Spleen (tissue), 11 donors: ENCODE measurements around the gene LTBP2. TPM values are rescaled to one million over a fixed set of nuclear protein-coding genes. Genes with fewer than 3 reads are reported as not detected.

ENCODE experiments used
- DNase-seq: peaks from one replicate; pipeline ENCODE4 v3.0.0-alpha.2; 2020
- H3K27ac ChIP-seq, 8 donors: fragments of 200-600 bp; sonication (generic) in 7 of 8; 1 replicate in 4 of 8; 2 replicates in 4 of 8; pipeline versions ENCODE4 v1.5.0 to v1.8.0; 2016 to 2021; ENCODE audit warnings: inconsistent platforms in 4 of 8, mild to moderate bottlenecking in 4 of 8, moderate library complexity in 1 of 8
- H3K27me3 ChIP-seq, 7 donors: fragments of 200-600 bp; sonication (generic) in 6 of 7; replicated peaks in 1 of 7; 1 replicate in 4 of 7; 2 replicates in 3 of 7; pipeline versions ENCODE4 v1.5.0 to v1.8.0; 2016 to 2021; ENCODE audit warnings: inconsistent platforms in 3 of 7, mild to moderate bottlenecking in 1 of 7
- H3K36me3 ChIP-seq, 6 donors: fragments of 200-600 bp; sonication (generic) in 5 of 6; 1 replicate in 4 of 6; 2 replicates in 2 of 6; pipeline versions ENCODE4 v1.5.0 to v1.8.0; 2016 to 2021; ENCODE audit warnings: inconsistent platforms in 2 of 6
- H3K4me1 ChIP-seq, 6 donors: fragments of 200-600 bp; sonication (generic) in 5 of 6; 1 replicate in 3 of 6; 2 replicates in 3 of 6; pipeline versions ENCODE4 v1.5.0 to v1.8.0; 2016 to 2021; ENCODE audit warnings: inconsistent platforms in 3 of 6
- H3K4me3 ChIP-seq, 8 donors: fragments of 200-600 bp; sonication (generic) in 7 of 8; 1 replicate in 4 of 8; 2 replicates in 4 of 8; pipeline versions ENCODE4 v1.5.0 to v1.8.0; 2016 to 2021; ENCODE audit warnings: inconsistent platforms in 4 of 8, mild to moderate bottlenecking in 4 of 8, moderate library complexity in 2 of 8
- H3K9me3 ChIP-seq, 8 donors: fragments of 200-600 bp; sonication (generic) in 7 of 8; 1 replicate in 4 of 8; 2 replicates in 4 of 8; pipeline versions ENCODE4 v1.5.0 to v1.8.0; 2016 to 2021; ENCODE audit warnings: inconsistent platforms in 4 of 8
- POLR2A ChIP-seq, 3 donors: fragments of 450-650 bp; IDR thresholded peaks; one replicate each; pipeline ENCODE4 v1.5.1; 2017; ENCODE audit warnings: antibody characterized with exemption in 3 of 3, mild to moderate bottlenecking in 1 of 3
- POLR2AphosphoS5 ChIP-seq, 3 donors: sonication (generic); formaldehyde crosslinking; IDR thresholded peaks; one replicate each; pipeline ENCODE4 v1.5.1; 2017; ENCODE audit warnings: antibody characterized with exemption in 3 of 3
- whole genome bisulfite sequencing, 5 donors: extraction: QIAGEN DNeasy Blood & Tissue Kit in 3 of 5; methylation state at CpG; one replicate each; pipeline versions ENCODE4 v1.1.5 to v1.1.7; 2013 to 2018; 5-methylcytosine and 5-hydroxymethylcytosine counted together
- intact Hi-C: fragments of 100-400 bp; cut with DNase I; formaldehyde crosslinking; loops from one replicate; pipeline ENCODE4 v1.15.0; 2023; ENCODE audit warnings: low total_unique reads
- polyA plus RNA-seq, 3 donors: library from polyadenylated mRNA; stranded (reverse); fragments of 200-250 nt; gene quantifications; one replicate each; pipeline ENCODE4 v1.2.1, GENCODE V29; 2013
- total RNA-seq, 7 donors: library from RNA; depleted of rRNA in 3 of 7; stranded (reverse); fragments of >200 nt in 3 of 7; fragmentation: NEBNext Ultra II Directional in 4 of 7; extraction: Animal tissue kit (Norgen Biotek cat#: 25700) in 4 of 7; gene quantifications; one replicate each; pipeline versions ENCODE4 v1.1.0 to v1.2.1, GENCODE V29; 2016 to 2021
- TF ChIP-seq, protein P1 (sequence below), 11 experiments: fragments of 200-600 bp in 7 of 11; fragments of 450-650 bp in 4 of 11; sonication (generic) in 4 of 11; IDR thresholded peaks in 8 of 11; conservative IDR thresholded peaks in 3 of 11; 1 replicate in 7 of 11; 2 replicates in 4 of 11; pipeline versions ENCODE4 v1.4.0 to v1.8.0; 2016 to 2021; ENCODE audit warnings: antibody characterized with exemption in 11 of 11, inconsistent platforms in 4 of 11, mild to moderate bottlenecking in 1 of 11
- donor health status: healthy with polysubstance abuse.
- donor health status: DM: no; HTN: no; CAD: no; lungs with moderate emphysema.
- donor health status: DM: no; HTN: no; CAD: no.
- donor health status: Bipolar disorder and iron deficiency.
- donor health status: healthy.
- donor health status: DM: no; HTN: no; CAD: no.
- donor health status: DM: yes; HTN: yes; CAD: no.

The LTBP2 gene
- total and polyA plus RNA-seq, 10 donors: 3.4 to 10.7 (median 5.6) TPM

GRCh38 chr14:74554742-74555362 is 57.2 kb downstream of the LTBP2 start:
- no peaks in the 10 kb centered on the region for H3K27me3 ChIP-seq
- no peak overlapping the region for H3K27ac ChIP-seq
- DNase-seq: peak; percentile 22
- intact Hi-C loops: no loop called here
- no peaks in the 10 kb centered on the region for H3K9me3 ChIP-seq
- TF ChIP-seq, protein P1, sequence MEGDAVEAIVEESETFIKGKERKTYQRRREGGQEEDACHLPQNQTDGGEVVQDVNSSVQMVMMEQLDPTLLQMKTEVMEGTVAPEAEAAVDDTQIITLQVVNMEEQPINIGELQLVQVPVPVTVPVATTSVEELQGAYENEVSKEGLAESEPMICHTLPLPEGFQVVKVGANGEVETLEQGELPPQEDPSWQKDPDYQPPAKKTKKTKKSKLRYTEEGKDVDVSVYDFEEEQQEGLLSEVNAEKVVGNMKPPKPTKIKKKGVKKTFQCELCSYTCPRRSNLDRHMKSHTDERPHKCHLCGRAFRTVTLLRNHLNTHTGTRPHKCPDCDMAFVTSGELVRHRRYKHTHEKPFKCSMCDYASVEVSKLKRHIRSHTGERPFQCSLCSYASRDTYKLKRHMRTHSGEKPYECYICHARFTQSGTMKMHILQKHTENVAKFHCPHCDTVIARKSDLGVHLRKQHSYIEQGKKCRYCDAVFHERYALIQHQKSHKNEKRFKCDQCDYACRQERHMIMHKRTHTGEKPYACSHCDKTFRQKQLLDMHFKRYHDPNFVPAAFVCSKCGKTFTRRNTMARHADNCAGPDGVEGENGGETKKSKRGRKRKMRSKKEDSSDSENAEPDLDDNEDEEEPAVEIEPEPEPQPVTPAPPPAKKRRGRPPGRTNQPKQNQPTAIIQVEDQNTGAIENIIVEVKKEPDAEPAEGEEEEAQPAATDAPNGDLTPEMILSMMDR (IDR thresholded peaks at IDR 0.05 in 8 of 11, conservative IDR thresholded peaks at IDR 0.05 in 3 of 11): no peak
- TF ChIP-seq POLR2A (IDR thresholded peaks at IDR 0.05) (no peak), POLR2AphosphoS5 (IDR thresholded peaks at IDR 0.05) (no peak)
- WGBS, 5 donors: 77 to 81% (median 78%) methylated on average over 8 of the region's 8 CpGs
- H3K4me3 ChIP-seq: no peak overlapping the region
- no peaks in the 10 kb centered on the region for H3K36me3 ChIP-seq
- H3K4me1 ChIP-seq: peaks cover 0 to 41% (median 22%) of the 10 kb centered on the region in 6 donors

DNA sequence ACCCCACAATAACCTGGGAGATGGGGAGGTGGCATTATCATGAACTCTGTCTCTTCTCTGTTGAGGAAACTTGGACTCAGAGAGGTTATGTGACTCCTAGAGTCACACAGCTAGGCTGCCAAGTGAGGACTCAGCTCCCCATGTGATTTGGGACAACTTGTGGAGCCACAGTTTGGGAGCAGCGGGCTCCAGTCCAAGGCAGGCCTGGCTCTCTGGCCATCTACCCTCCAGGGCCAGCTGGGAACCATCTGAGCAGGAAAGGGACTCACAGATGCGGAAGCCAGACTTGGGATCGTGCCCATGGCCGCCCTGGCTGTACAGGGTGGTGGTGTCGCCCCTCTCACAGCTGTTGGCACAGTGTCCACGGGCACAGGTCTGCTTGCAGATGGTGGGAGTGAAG is 59.4 kb downstream of the LTBP2 start:
- Histone ChIP-seq H3K9me3 (no peaks in the 10 kb centered on the region), H3K27ac (peak overlapping the region in 7 of 8 donors; percentile 30 to 82 (median 74)), H3K27me3 (no peaks in the 10 kb centered on the region), H3K4me3 (peak overlapping the region in 1 of 8 donors; percentile 18), H3K36me3 (no peaks in the 10 kb centered on the region), H3K4me1 (peaks cover 0 to 41% (median 22%) of the 10 kb centered on the region in 6 donors)
- 56 to 74% (median 61%) methylated on average over 3 to 6 of the region's 6 CpGs for WGBS, 5 donors
- DNase-seq: peak; percentile 85
- TF ChIP-seq, protein P1 (IDR thresholded peaks at IDR 0.05 in 8 of 11, conservative IDR thresholded peaks at IDR 0.05 in 3 of 11): peak in 1 of 11 experiments; percentile 32
- peak; percentile 72 to 86 (median 86) for TF ChIP-seq POLR2AphosphoS5 (IDR thresholded peaks at IDR 0.05)
- TF ChIP-seq POLR2A (IDR thresholded peaks at IDR 0.05): no peak
- intact Hi-C loops: no loop called here

DNA sequence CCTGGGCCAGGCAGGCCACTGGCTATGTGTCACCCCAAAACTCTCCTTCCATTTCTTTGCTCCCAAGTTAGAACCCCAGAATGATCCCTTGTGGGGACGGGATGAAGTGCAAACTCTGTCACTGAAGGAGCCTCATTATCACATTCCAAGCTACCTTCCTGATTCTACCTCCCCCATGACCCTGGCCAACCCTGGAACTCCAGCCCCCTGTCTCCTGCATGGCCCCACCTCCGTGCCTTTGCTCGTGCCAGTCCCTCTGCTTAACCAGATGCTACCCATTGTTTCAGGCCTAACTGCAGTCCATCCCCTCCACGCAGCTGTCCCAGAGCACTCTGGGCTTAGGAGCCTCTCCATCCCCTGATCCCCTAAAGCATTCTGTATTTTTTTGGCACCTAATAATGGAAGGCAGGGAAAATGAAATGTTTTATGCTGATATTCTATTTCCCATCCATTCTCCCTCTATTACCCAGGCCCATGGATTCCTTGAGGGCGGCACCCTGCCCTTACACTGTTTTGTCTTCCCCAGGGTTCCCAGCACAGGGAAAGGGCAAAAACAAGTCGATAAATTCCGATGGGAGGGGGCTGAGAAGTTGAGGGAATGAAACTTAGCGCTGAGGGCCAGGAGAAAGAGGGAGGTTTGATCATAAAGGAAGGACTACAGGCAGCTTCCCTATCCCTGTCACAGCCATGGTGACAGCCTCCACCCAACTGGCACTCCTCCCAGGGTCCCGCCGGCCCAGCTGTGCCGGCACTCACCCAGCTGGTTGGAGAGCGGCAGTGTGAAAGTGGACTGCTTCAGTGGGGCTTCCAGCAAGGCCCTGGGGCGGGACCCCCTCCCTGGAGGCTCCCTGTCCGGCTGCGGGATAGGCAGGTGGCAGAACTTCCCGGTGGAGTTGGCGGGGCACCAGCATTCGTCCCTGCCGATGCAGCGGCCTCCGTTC is 60.3 kb downstream of the LTBP2 start:
- peak; percentile 47 for DNase-seq
- no peaks in the 10 kb centered on the region for H3K27me3 ChIP-seq
- no peaks in the 10 kb centered on the region for H3K9me3 ChIP-seq
- no peaks in the 10 kb centered on the region for H3K36me3 ChIP-seq
- peaks cover 0 to 41% (median 22%) of the 10 kb centered on the region in 6 donors for H3K4me1 ChIP-seq
- peak overlapping the region in 7 of 8 donors; percentile 30 to 82 (median 74) for H3K27ac ChIP-seq
- peak overlapping the region in 2 of 8 donors; percentile 13 to 18 for H3K4me3 ChIP-seq
- WGBS, 5 donors: 62 to 89% (median 65%) methylated on average over 14 to 21 of the region's 21 CpGs
- TF ChIP-seq POLR2A (IDR thresholded peaks at IDR 0.05): no peak
- TF ChIP-seq, protein P1 (IDR thresholded peaks at IDR 0.05 in 8 of 11, conservative IDR thresholded peaks at IDR 0.05 in 3 of 11): no peak
- peak; percentile 47 to 74 (median 61) for TF ChIP-seq POLR2AphosphoS5 (IDR thresholded peaks at IDR 0.05)
- intact Hi-C loops: no loop called here
